ENCODE results near the gene COMP.

The COMP gene

DNA sequence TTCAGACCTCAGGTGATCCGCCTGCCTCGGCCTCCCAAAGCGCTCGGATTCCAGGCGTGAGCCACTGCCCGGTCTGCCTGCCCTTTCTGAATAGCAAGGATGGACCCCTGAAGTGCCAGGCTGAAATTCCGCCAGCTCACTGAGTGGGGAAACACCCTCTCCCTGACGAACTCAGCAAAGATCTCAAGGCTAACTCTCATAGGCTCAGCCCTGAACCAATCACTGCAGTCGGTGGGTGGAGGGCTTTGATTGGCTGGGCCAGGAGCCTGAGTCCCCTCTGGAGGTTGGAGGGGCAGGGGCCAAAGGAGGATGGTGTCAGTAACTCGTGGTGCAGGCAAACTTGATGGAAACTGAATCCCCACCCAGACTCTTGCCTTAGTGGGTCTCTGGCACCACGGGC is 11.2 kb upstream of the COMP start:
- Histone ChIP-seq H3K9me3 (ENCODE audit: control insufficient read depth, low read length) (no peaks in the 10 kb centered on the region), H3K36me3 (ENCODE audit: control insufficient read depth, insufficient read depth, low read length) (no peaks in the 10 kb centered on the region), H3K27ac (ENCODE audit: low read depth, low read length, severe bottlenecking) (no peak overlapping the region), H3K4me1 (ENCODE audit: control insufficient read depth, insufficient read depth, low read length, poor library complexity, severe bottlenecking) (no peaks in the 10 kb centered on the region), H3K4me3 (ENCODE audit: extremely low read depth, insufficient read depth, low read length, poor library complexity, severe bottlenecking) (no peak overlapping the region)
- 55 to 60% methylated on average over 8 to 9 of the region's 11 CpGs for WGBS, 2 experiments (ENCODE audit: insufficient coverage in 2 of 2)

DNA sequence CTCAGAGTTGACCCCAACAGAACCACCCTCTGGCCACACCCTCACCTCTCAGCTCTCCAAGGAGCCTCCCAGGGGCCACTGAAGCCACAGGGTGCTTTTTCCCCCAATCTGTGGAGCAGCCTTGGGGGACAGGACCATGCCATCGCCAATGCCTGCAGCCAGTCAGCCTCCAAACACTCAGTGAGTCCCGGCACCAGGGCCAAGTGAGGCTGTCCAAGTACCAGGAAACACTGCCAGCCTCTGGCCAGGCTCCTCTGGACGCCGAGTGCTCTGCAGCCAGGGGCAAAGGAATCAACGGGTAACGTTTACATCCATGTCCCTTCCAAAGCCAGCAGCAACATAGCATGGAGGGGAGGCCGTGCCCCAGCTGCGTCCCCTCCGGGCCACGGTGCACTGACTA is 9.5 kb upstream of the COMP start:
- WGBS, 2 experiments (ENCODE audit: insufficient coverage in 2 of 2): 74 to 75% methylated on average over 7 to 10 of the region's 10 CpGs
- Histone ChIP-seq H3K27ac (ENCODE audit: low read depth, low read length, severe bottlenecking) (no peak overlapping the region), H3K36me3 (ENCODE audit: control insufficient read depth, insufficient read depth, low read length) (no peaks in the 10 kb centered on the region), H3K9me3 (ENCODE audit: control insufficient read depth, low read length) (no peaks in the 10 kb centered on the region), H3K4me3 (ENCODE audit: extremely low read depth, insufficient read depth, low read length, poor library complexity, severe bottlenecking) (no peak overlapping the region), H3K4me1 (ENCODE audit: control insufficient read depth, insufficient read depth, low read length, poor library complexity, severe bottlenecking) (peaks cover 2% of the 10 kb centered on the region)

DNA sequence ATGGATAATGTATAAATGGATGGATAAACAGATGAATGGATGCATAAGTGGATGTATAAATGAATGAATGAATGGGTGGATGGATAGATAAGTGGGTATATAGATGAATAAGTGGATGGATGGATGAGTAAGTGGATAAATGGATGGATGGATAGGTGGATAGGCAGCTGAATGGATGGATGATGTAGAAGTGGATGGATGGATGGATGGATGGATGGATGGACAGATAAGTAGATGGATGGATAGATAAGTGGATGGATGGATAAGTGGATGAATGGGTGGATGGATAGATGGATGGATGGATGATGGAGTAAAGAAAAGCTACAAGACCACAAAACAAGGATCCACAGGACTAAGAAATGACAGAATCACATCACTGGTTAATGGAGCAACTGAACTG is 9.0 kb upstream of the COMP start:
- no peak overlapping the region for H3K27ac ChIP-seq (ENCODE audit: low read depth, low read length, severe bottlenecking)
- H3K4me1 ChIP-seq (ENCODE audit: control insufficient read depth, insufficient read depth, low read length, poor library complexity, severe bottlenecking): peaks cover 5% of the 10 kb centered on the region
- H3K36me3 ChIP-seq (ENCODE audit: control insufficient read depth, insufficient read depth, low read length): no peaks in the 10 kb centered on the region
- H3K4me3 ChIP-seq (ENCODE audit: extremely low read depth, insufficient read depth, low read length, poor library complexity, severe bottlenecking): no peak overlapping the region
- no peaks in the 10 kb centered on the region for H3K9me3 ChIP-seq (ENCODE audit: control insufficient read depth, low read length)

DNA sequence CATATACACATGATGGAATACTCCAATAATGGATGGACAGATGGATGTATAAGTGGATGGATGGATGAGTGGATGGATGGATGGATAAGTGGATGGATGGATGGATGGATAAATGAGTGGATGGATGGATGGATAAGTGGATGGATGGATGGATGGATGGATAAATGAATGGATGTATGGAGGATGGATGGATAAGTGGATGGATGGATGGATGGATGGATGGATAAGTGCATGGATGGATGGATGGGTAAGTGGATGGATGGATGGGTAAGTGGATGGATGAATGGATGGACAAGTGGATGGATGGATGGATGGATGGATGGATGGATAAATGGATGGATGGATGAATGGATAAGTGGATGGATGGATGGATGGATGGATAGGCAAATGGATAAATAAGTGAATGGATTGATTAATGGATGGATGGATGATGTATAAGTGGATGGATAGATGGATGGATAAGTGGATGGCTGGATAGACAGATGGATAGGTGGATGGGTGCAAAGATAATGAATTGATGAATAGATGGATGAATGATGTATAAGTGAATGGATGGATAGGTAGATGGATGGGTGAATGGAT is 8.4 kb upstream of the COMP start:
- H3K4me3 ChIP-seq (ENCODE audit: extremely low read depth, insufficient read depth, low read length, poor library complexity, severe bottlenecking): no peak overlapping the region
- peaks cover 5% of the 10 kb centered on the region for H3K4me1 ChIP-seq (ENCODE audit: control insufficient read depth, insufficient read depth, low read length, poor library complexity, severe bottlenecking)
- H3K9me3 ChIP-seq (ENCODE audit: control insufficient read depth, low read length): no peaks in the 10 kb centered on the region
- no peaks in the 10 kb centered on the region for H3K36me3 ChIP-seq (ENCODE audit: control insufficient read depth, insufficient read depth, low read length)
- no peak overlapping the region for H3K27ac ChIP-seq (ENCODE audit: low read depth, low read length, severe bottlenecking)

DNA sequence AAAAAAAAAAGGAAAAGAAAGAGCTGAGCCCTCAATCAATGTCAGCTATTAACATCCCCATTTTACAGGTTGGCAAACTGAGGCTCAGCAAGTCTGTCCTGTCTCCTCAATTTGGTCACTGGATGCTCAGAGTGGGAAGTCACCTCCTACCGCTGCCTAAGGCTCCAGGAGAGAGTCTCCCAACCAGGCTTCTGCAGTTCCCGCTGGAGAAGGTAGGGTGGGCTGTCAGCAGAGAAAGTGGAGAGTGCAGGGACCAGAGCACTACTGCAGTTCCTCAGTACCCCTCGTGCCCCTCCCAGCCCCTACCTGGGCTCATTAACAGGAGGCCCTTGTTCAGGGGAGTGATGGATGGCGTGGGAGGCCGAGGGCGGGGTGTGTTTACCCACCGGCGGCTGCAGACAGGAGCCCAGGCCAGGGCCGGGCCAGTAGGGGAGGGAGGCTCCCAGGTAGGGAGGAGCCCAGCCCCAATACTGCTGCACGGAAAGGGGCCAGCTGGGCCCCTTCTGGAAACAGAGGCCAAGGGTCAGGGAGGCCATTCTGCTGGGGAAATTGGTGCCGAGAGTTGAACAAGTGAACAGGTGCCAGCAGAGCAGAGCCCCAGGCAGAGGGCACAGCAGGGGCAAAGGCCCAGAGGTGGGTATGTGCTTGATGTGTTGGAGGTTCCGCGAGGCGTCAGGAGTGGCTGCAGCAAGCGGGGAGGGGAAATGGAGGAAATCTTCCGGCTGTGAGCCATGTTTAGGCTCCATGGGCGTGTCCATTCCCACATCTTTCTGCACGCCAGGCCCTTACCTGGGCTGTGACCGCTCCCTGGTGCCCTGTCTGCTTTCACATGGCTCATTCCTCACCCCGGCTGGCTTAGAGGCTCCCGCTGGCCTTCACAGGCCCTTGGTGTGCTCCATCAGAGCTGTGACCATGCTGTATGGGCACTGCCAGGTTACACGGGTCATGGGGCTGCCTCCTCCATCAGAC is 7.6 kb upstream of the COMP start:
- Histone ChIP-seq H3K9me3 (ENCODE audit: control insufficient read depth, low read length) (no peaks in the 10 kb centered on the region), H3K4me3 (ENCODE audit: extremely low read depth, insufficient read depth, low read length, poor library complexity, severe bottlenecking) (no peak overlapping the region), H3K36me3 (ENCODE audit: control insufficient read depth, insufficient read depth, low read length) (no peaks in the 10 kb centered on the region), H3K4me1 (ENCODE audit: control insufficient read depth, insufficient read depth, low read length, poor library complexity, severe bottlenecking) (peaks cover 5% of the 10 kb centered on the region), H3K27ac (ENCODE audit: low read depth, low read length, severe bottlenecking) (no peak overlapping the region)
- WGBS, 2 experiments (ENCODE audit: insufficient coverage in 2 of 2): 64 to 78% methylated on average over 13 to 20 of the region's 22 CpGs

DNA sequence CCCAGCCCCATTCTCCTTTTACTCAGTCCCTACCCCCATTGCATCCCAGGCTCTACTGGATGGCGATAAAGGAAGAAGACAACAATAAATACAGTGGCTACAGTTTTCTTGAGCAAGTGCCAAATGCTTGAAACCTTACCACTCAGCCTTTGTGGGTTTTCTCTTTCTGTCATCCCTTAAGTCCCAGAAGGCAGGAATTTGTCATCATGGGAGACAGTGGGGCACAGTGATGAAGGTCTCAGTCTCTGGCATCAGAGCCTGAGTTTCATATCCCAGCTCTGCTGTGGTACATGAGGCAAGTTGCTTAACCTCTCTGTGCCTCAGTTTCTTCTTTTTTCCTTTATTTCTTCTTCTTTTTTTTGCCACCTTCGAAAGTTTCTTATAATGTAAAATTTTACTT is 5.1 kb upstream of the COMP start:
- H3K27ac ChIP-seq (ENCODE audit: low read depth, low read length, severe bottlenecking): no peak overlapping the region
- peaks cover 5% of the 10 kb centered on the region for H3K4me1 ChIP-seq (ENCODE audit: control insufficient read depth, insufficient read depth, low read length, poor library complexity, severe bottlenecking)
- no peaks in the 10 kb centered on the region for H3K9me3 ChIP-seq (ENCODE audit: control insufficient read depth, low read length)
- no peaks in the 10 kb centered on the region for H3K36me3 ChIP-seq (ENCODE audit: control insufficient read depth, insufficient read depth, low read length)
- no peak overlapping the region for H3K4me3 ChIP-seq (ENCODE audit: extremely low read depth, insufficient read depth, low read length, poor library complexity, severe bottlenecking)
- 100% methylated on average over 1 of the region's 2 CpGs; no CpG with 5 or more reads in 1 of the 2 experiments for WGBS, 2 experiments (ENCODE audit: insufficient coverage in 2 of 2)

DNA sequence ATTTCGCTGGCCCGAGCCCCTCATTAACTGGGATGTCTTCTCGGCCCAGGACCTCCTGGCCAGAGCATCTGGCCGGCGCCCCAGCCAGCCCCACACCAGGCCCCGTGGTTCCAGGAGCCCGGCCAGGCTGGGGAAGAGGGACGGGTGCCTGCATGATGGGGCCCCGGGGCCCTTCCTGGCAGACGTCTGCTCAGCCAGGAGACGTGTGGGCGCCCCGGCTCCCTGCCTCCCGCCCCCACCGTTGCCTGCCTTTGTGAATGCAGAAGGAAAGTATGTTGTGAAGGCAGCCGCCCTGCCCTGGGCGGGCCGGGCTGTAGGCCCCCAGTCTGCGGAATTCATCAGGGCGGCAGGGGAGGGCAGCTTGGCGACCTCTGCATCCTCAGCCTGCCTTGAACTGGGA is 4.4 kb upstream of the COMP start:
- no peaks in the 10 kb centered on the region for H3K9me3 ChIP-seq (ENCODE audit: control insufficient read depth, low read length)
- peaks cover 5% of the 10 kb centered on the region for H3K4me1 ChIP-seq (ENCODE audit: control insufficient read depth, insufficient read depth, low read length, poor library complexity, severe bottlenecking)
- H3K4me3 ChIP-seq (ENCODE audit: extremely low read depth, insufficient read depth, low read length, poor library complexity, severe bottlenecking): no peak overlapping the region
- H3K36me3 ChIP-seq (ENCODE audit: control insufficient read depth, insufficient read depth, low read length): no peaks in the 10 kb centered on the region
- WGBS, 2 experiments (ENCODE audit: insufficient coverage in 2 of 2): 17 to 24% methylated on average over 14 to 15 of the region's 21 CpGs
- H3K27ac ChIP-seq (ENCODE audit: low read depth, low read length, severe bottlenecking): no peak overlapping the region

DNA sequence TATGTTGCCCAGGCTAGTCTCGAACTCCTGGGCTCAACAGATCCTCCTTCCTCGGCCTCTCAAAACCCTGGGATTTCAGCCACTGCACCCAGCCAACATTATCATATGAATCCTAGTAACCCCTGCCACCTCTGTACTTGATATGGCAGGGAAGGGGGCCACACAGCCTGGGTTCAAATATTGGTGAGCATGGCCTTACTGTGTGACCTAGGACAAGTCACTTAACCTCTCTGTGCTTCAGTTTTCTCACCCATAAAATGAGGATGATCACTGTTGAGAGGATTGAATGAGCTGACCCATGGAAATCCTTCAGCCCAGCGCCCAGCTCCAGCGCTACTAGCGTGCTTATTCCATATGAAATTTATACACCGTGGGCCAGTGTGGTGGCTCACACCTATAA is 3.6 kb upstream of the COMP start:
- Histone ChIP-seq H3K9me3 (ENCODE audit: control insufficient read depth, low read length) (no peaks in the 10 kb centered on the region), H3K4me1 (ENCODE audit: control insufficient read depth, insufficient read depth, low read length, poor library complexity, severe bottlenecking) (peaks cover 5% of the 10 kb centered on the region), H3K4me3 (ENCODE audit: extremely low read depth, insufficient read depth, low read length, poor library complexity, severe bottlenecking) (no peak overlapping the region), H3K27ac (ENCODE audit: low read depth, low read length, severe bottlenecking) (no peak overlapping the region), H3K36me3 (ENCODE audit: control insufficient read depth, insufficient read depth, low read length) (no peaks in the 10 kb centered on the region)
- WGBS, 2 experiments (ENCODE audit: insufficient coverage in 2 of 2): 96 to 98% methylated on average over 4 to 6 of the region's 6 CpGs

DNA sequence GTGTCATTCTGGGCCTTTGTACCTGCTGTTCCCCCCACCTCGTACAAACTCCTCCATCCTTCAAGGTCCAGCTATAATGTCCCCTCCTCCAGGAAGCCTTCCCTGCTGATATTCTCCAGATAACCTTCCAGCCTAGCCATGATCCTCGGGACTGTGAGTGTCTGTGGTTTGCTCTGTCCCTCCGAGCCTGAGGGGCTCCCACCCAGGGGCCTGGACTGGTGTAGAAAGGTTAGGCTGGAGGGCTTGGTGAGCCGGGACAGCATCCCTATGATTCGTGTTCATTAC is 2.9 kb upstream of the COMP start:
- no peak overlapping the region for H3K4me3 ChIP-seq (ENCODE audit: extremely low read depth, insufficient read depth, low read length, poor library complexity, severe bottlenecking)
- H3K36me3 ChIP-seq (ENCODE audit: control insufficient read depth, insufficient read depth, low read length): no peaks in the 10 kb centered on the region
- H3K9me3 ChIP-seq (ENCODE audit: control insufficient read depth, low read length): no peaks in the 10 kb centered on the region
- peaks cover 5% of the 10 kb centered on the region for H3K4me1 ChIP-seq (ENCODE audit: control insufficient read depth, insufficient read depth, low read length, poor library complexity, severe bottlenecking)
- WGBS, 2 experiments (ENCODE audit: insufficient coverage in 2 of 2): 69 to 85% methylated on average over 2 to 5 of the region's 5 CpGs
- no peak overlapping the region for H3K27ac ChIP-seq (ENCODE audit: low read depth, low read length, severe bottlenecking)

DNA sequence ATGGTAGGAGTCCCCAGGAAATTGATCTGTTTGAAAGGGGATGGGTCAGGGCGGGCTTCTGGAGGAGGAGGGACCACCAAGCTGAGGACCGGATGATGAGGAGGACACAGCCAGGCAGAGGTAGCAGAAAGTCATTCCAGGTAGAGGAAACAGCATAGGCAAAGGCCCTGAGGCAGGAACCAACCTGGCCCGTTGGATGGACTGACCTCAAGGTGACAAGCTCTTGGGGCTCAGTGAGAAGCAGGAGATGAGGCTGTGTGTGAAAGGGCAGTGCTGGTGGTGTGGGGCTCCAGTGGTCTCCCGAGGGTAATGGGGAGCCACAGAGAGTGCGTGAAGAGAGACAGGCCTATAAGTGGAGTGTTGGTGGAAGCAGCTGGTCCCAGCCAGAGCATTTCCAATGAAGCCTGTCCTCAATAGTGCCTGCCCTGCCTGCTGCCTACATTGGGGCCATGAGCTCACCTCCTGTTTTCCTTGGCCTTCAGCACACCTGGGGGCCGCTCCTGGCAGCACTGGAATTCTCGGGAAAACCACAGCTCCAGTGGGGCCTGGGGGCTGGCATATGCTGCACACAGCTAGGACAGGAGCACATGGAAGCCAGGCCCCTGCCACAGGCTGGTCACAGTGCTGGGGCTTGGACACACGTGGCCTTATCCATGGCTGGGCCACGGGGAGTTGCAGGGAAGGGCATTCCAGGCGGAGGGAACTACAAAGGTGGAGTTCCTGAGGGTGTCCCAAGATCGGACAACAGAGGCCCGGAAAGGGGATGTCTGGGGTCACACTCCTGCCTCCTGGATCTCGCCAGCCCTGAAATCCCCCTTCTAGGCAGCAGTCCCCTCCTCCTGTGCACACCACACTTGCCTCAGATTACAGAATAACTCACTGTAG is 2.3 kb upstream of the COMP start:
- H3K4me1 ChIP-seq (ENCODE audit: control insufficient read depth, insufficient read depth, low read length, poor library complexity, severe bottlenecking): peaks cover 5% of the 10 kb centered on the region
- H3K9me3 ChIP-seq (ENCODE audit: control insufficient read depth, low read length): no peaks in the 10 kb centered on the region
- no peak overlapping the region for H3K27ac ChIP-seq (ENCODE audit: low read depth, low read length, severe bottlenecking)
- no peaks in the 10 kb centered on the region for H3K36me3 ChIP-seq (ENCODE audit: control insufficient read depth, insufficient read depth, low read length)
- WGBS, 2 experiments (ENCODE audit: insufficient coverage in 2 of 2): 76 to 77% methylated on average over 10 to 13 of the region's 13 CpGs
- no peak overlapping the region for H3K4me3 ChIP-seq (ENCODE audit: extremely low read depth, insufficient read depth, low read length, poor library complexity, severe bottlenecking)
